Esophagus mucosa (tissue), 1 donor: ENCODE results near the gene POM121L2. TPM values are rescaled to one million over a fixed set of nuclear protein-coding genes. Genes with fewer than 3 reads are reported as not detected.

Experiments used
- total RNA-seq: library from RNA; stranded (reverse); gene quantifications from one replicate; pipeline ENCODE4 v1.2.4, GENCODE V29; 2023
- donor health status: DM: yes; HTN: yes; CAD: no.

The POM121L2 gene
- total RNA-seq, 1 donor from 2014 or later, result not detected

Other genes starting within 250 kb of the POM121L2 start
- gene PRSS16, start 64.6 kb downstream of the POM121L2 start, total RNA-seq, result 7.7 TPM
- 1.4 TPM for gene ZNF391, start 76.5 kb upstream of the POM121L2 start, total RNA-seq
- 3.0 TPM for gene ZNF184, start 160.8 kb upstream of the POM121L2 start, total RNA-seq